K562 (cell line): ENCODE data around the gene ATXN1. TPM values are rescaled to one million over a fixed set of nuclear protein-coding genes. Genes with fewer than 3 reads are reported as not detected.

ENCODE experiments used
- ATAC-seq: fragments of 200-7000 bp; cut with Tn5 transposase; 3 replicates; pipeline ENCODE4 v1.9.1; 2020; ENCODE audit warnings: moderate library complexity
- BruUV-seq: library from RNA; stranded (reverse); fragments of 400-500 nt; replicated peaks from 2 replicates; lab custom pipeline; 2021; lab: Mats Ljungman, UMichigan
- CTCF ChIA-PET: fragments of 300-600 bp; formaldehyde crosslinking; extraction: SDS; loops from one replicate; lab custom pipeline; 2021; ENCODE audit warnings: low intra/inter-chr PET ratio; lab: Yijun Ruan, JAX
- POLR2A ChIA-PET: fragments of 300-600, 350-650 bp; sonication (Branson Sonifier 250); formaldehyde crosslinking; extraction: SDS; loops from one replicate; lab custom pipeline; 2021; ENCODE audit warnings: antibody characterized with exemption, inconsistent platforms; lab: Yijun Ruan, JAX
- DNase-seq, 4 experiments: peaks; one replicate each; pipeline versions ENCODE4 v3.0.0 to v3.0.0-alpha.2; 2011 to 2018; ENCODE audit warnings: low spot score in 3 of 4, mixed read lengths in 3 of 4; ENCODE audit errors: extremely low read depth in 1 of 4
- FAIRE-seq: peaks from 2 replicates; lab custom pipeline; 2011; peaks lifted over from hg19 to GRCh38; lab: Jason Lieb, UNC
- H2AFZ ChIP-seq: 2 replicates; pipeline ENCODE4 v1.6.0; 2011; ENCODE audit warnings: low read depth, low read length, control low read depth, inconsistent platforms
- H3K27ac ChIP-seq: fragments of 200-600 bp; 3 replicates; pipeline ENCODE4 v1.8.0; 2011; ENCODE audit warnings: low read depth, mild to moderate bottlenecking, control low read depth, inconsistent platforms, low read length, moderate library complexity, mixed read lengths; ENCODE audit errors: extremely low read depth
- H3K27me3 ChIP-seq, 2 experiments: fragments of 300-600 bp in 1 of 2; 2 replicates in 1 of 2; 3 replicates in 1 of 2; pipeline versions ENCODE4 v1.6.0 to v1.8.0; 2011; ENCODE audit warnings: inconsistent platforms in 2 of 2, low read length in 2 of 2, mild to moderate bottlenecking in 1 of 2, mixed read lengths in 1 of 2, moderate library complexity in 1 of 2; ENCODE audit not compliant: control insufficient read depth in 2 of 2, insufficient read depth in 2 of 2
- H3K36me3 ChIP-seq: fragments of 300-600 bp; 3 replicates; pipeline ENCODE4 v1.8.0; 2011; ENCODE audit warnings: mild to moderate bottlenecking, low read length, inconsistent platforms; ENCODE audit not compliant: control insufficient read depth, insufficient read depth
- H3K4me1 ChIP-seq, 2 experiments: fragments of 200-600 bp in 1 of 2; replicated peaks in 1 of 2; 2 replicates in 1 of 2; 3 replicates in 1 of 2; pipeline versions ENCODE4 v1.5.1 to v1.8.0; 2011; ENCODE audit warnings: inconsistent platforms in 2 of 2, low read length in 2 of 2, mild to moderate bottlenecking in 1 of 2, mixed read lengths in 1 of 2, moderate library complexity in 1 of 2; ENCODE audit not compliant: control insufficient read depth in 2 of 2, insufficient read depth in 2 of 2
- H3K4me2 ChIP-seq: 2 replicates; pipeline ENCODE4 v1.6.1; 2011; ENCODE audit warnings: low read length, control low read depth, inconsistent platforms, mixed read lengths; ENCODE audit not compliant: insufficient read depth
- H3K4me3 ChIP-seq: fragments of 200-600 bp; sonication (generic), shearing (Covaris generic); 2 replicates; pipeline ENCODE4 v1.5.1; 2016; ENCODE audit warnings: control low read depth, inconsistent platforms
- H3K79me2 ChIP-seq: fragments of 200-600 bp; 3 replicates; pipeline ENCODE4 v1.8.0; 2011; ENCODE audit warnings: low read length, inconsistent platforms; ENCODE audit not compliant: control insufficient read depth, insufficient read depth
- H3K9ac ChIP-seq, 2 experiments: 2 replicates each; pipeline versions ENCODE4 v1.6.0 to v1.6.1; 2011; ENCODE audit warnings: low read depth in 2 of 2, low read length in 2 of 2, control low read depth in 1 of 2, inconsistent platforms in 1 of 2, mild to moderate bottlenecking in 1 of 2, mixed read lengths in 1 of 2; ENCODE audit not compliant: insufficient read depth in 1 of 2
- H3K9me1 ChIP-seq: one replicate; pipeline ENCODE4 v1.6.0; 2011; ENCODE audit warnings: inconsistent platforms, mild to moderate bottlenecking, low read length, moderate library complexity; ENCODE audit not compliant: control insufficient read depth, insufficient read depth
- H3K9me3 ChIP-seq: replicated peaks from 2 replicates; pipeline ENCODE4 v1.5.1; 2011; ENCODE audit warnings: low read depth, low read length, inconsistent platforms; ENCODE audit not compliant: control insufficient read depth, insufficient read depth
- H4K20me1 ChIP-seq: replicated peaks from 2 replicates; pipeline ENCODE4 v1.6.1; 2011; ENCODE audit warnings: low read length, inconsistent platforms, mixed read lengths; ENCODE audit not compliant: control insufficient read depth, insufficient read depth
- CBFB ChIP-seq: sonication (generic); formaldehyde crosslinking; IDR thresholded peaks from 2 replicates; pipeline ENCODE4 v1.4.0; 2020; ENCODE audit warnings: mild to moderate bottlenecking, missing genetic modification reagents
- CREB3 ChIP-seq: fragments of 450-650 bp; conservative IDR thresholded peaks from 2 replicates; pipeline ENCODE4 v1.6.1; 2016; ENCODE audit warnings: missing genetic modification characterization, low read depth, mild to moderate bottlenecking, missing compliant biosample characterization, moderate library complexity
- DEAF1 ChIP-seq: fragments of 450-650 bp; formaldehyde crosslinking; IDR thresholded peaks from 2 replicates; pipeline ENCODE4 v1.4.0; 2020; ENCODE audit warnings: mild to moderate bottlenecking, moderate library complexity
- EP300 ChIP-seq: IDR thresholded peaks from 2 replicates; pipeline ENCODE4 v1.6.1; 2012; ENCODE audit warnings: low read length, improper control_type of control experiment
- HNRNPUL1 ChIP-seq: fragments of 200-400 bp; formaldehyde crosslinking; IDR thresholded peaks from 2 replicates; pipeline ENCODE4 v1.6.1; 2017; ENCODE audit warnings: low read length
- IRF1 ChIP-seq: sonication (generic); formaldehyde crosslinking; IDR thresholded peaks from 2 replicates; pipeline ENCODE4 v1.8.0; 2022; ENCODE audit warnings: missing genetic modification reagents, mild to moderate bottlenecking, borderline replicate concordance
- NCOR1 ChIP-seq: fragments of 450-650 bp; IDR thresholded peaks from 2 replicates; pipeline ENCODE4 v1.6.1; 2016; ENCODE audit warnings: mild to moderate bottlenecking, moderate library complexity
- PHB ChIP-seq: fragments of 250-450 bp; sonication (Bioruptor Pico); IDR thresholded peaks from 2 replicates; pipeline ENCODE4 v1.5.0; 2021
- RBM17 ChIP-seq: fragments of 200-400 bp; formaldehyde crosslinking; IDR thresholded peaks from 2 replicates; pipeline ENCODE4 v1.6.1; 2017; ENCODE audit warnings: low read depth, mild to moderate bottlenecking, low read length, borderline replicate concordance
- TAL1 ChIP-seq: fragments of 450-650 bp; IDR thresholded peaks from 2 replicates; pipeline ENCODE4 v1.6.1; 2016; ENCODE audit warnings: mild to moderate bottlenecking
- TCF7 ChIP-seq: sonication (generic); IDR thresholded peaks from 2 replicates; pipeline ENCODE4 v1.6.1; 2016; ENCODE audit warnings: antibody characterized with exemption, borderline replicate concordance
- TEAD4 ChIP-seq, 2 experiments: sonication (generic) in 1 of 2; formaldehyde crosslinking in 1 of 2; IDR thresholded peaks; 2 replicates each; pipeline versions ENCODE4 v1.6.1 to v1.8.0; 2012 to 2022; ENCODE audit warnings: borderline replicate concordance in 1 of 2, inconsistent platforms in 1 of 2, low read length in 1 of 2, mild to moderate bottlenecking in 1 of 2, missing genetic modification reagents in 1 of 2
- ZBTB17 ChIP-seq: fragments of 450-650 bp; formaldehyde crosslinking; IDR thresholded peaks from 2 replicates; pipeline ENCODE4 v1.4.0; 2020; ENCODE audit warnings: mild to moderate bottlenecking
- ZBTB2 ChIP-seq: fragments of 450-650 bp; IDR thresholded peaks from 2 replicates; pipeline ENCODE4 v1.6.1; 2016; ENCODE audit warnings: antibody characterized with exemption
- ZBTB43 ChIP-seq: sonication (generic); formaldehyde crosslinking; IDR thresholded peaks from 2 replicates; pipeline ENCODE4 v1.8.0; 2023; ENCODE audit warnings: mild to moderate bottlenecking, missing genetic modification reagents
- ZKSCAN3 ChIP-seq: fragments of 250-450 bp; sonication (Bioruptor Pico); IDR thresholded peaks from 2 replicates; pipeline ENCODE4 v1.4.0; 2020
- WGBS: fragments of 100-300 bp; shearing (Covaris generic); methylation state at CpG from one replicate; pipeline ENCODE4 v1.1.6; 2016; ENCODE audit warnings: low coverage, mixed read lengths; ENCODE audit not compliant: insufficient coverage; ENCODE audit errors: missing lambda C conversion rate; 5-methylcytosine and 5-hydroxymethylcytosine counted together
- in situ Hi-C: fragments of 300-500 bp; cut with MboI; formaldehyde crosslinking; loops from 4 replicates; pipeline ENCODE4 v1.15.0; 2018; ENCODE audit warnings: inconsistent platforms, mixed read lengths
- intact Hi-C: fragments of 100-400 bp; cut with micrococcal nuclease; formaldehyde crosslinking; loops from 2 replicates; pipeline ENCODE4 v1.14.2; 2022
- polyA plus RNA-seq, 8 experiments: library from polyadenylated mRNA; depleted of rRNA in 4 of 8; stranded (reverse) in 5 of 8; unstranded in 3 of 8; fragments of >200 nt; fragmentation: Nextera tagmentation in 2 of 8; fragmentation: Illumina TruSeq in 1 of 8; extraction: Ambion mirVana in 2 of 8; extraction: Trizol in 1 of 8; gene quantifications; 2 replicates each; pipeline versions ENCODE4 v1.2.1 to v1.2.3, GENCODE V29; 2011 to 2014; ENCODE audit warnings: inconsistent platforms in 1 of 8, missing spikeins in 1 of 8
- total RNA-seq, 7 experiments: library from RNA; depleted of rRNA in 6 of 7; stranded (reverse); fragments of >200 nt in 6 of 7; fragmentation: Illumina TruSeq in 2 of 7; extraction: Trizol in 2 of 7; gene quantifications; 2 replicates each; pipeline versions ENCODE4 v1.2.1 to v1.2.3, GENCODE V29; 2011 to 2021; ENCODE audit warnings: low replicate concordance in 1 of 7

Gene ATXN1
- total and polyA plus RNA-seq, 9 of the 15 experiments (the other 6 are each of a cell fraction or from before 2014, with no cell fraction given): under 0.01 to 1.2 (median 0.58) TPM

GRCh38 chr6:16292942-16293341 is 468.3 kb downstream of the ATXN1 start:
- Histone ChIP-seq H2AFZ (no peak overlapping the region), H3K27ac (no peak overlapping the region), H4K20me1 (no peaks in the 10 kb centered on the region), H3K79me2 (no peaks in the 10 kb centered on the region), H3K4me3 (no peak overlapping the region), H3K9me3 (no peaks in the 10 kb centered on the region), H3K36me3 (peaks cover 67% of the 10 kb centered on the region), H3K4me2 (no peak overlapping the region), H3K9me1 (no peaks in the 10 kb centered on the region), H3K27me3 (no peaks in the 10 kb centered on the region), H3K9ac (no peak overlapping the region), H3K4me1 (peaks cover 0 to 6% of the 10 kb centered on the region in 2 experiments; a peak in 1 of 5 replicates)
- DNase-seq (no peak), ATAC-seq (no peak), FAIRE-seq (no peak)
- BruUV-seq: no TSS peak
- 85% methylated on average over 8 of the region's 8 CpGs for WGBS
- ChIA-PET CTCF (no interaction called here), POLR2A (interaction anchor here (2.8 kb wide), 1 partner anchor 16 kb away, joined by 13 read pairs; no protein-coding TSS in a partner anchor)
- no peak for TF ChIP-seq TAL1
- no peak for TF ChIP-seq CREB3 (tag)
- no peak for TF ChIP-seq CBFB (CRISPR knock-in tag)
- TF ChIP-seq ZKSCAN3: no peak
- no peak for TF ChIP-seq ZBTB2
- no peak for TF ChIP-seq RBM17
- TF ChIP-seq ZBTB43: no peak
- no peak for TF ChIP-seq ZBTB17 (CRISPR knock-in tag)
- no peak for TF ChIP-seq EP300
- TF ChIP-seq HNRNPUL1: no peak
- TF ChIP-seq DEAF1 (CRISPR knock-in tag): no peak
- no peak for TF ChIP-seq TCF7
- no peak for TF ChIP-seq PHB
- TF ChIP-seq IRF1 (CRISPR knock-in tag): no peak
- TF ChIP-seq NCOR1: no peak
- TF ChIP-seq TEAD4 (IDR thresholded peaks at IDR 0.05; ENCODE audit: low read length): no peak
- TF ChIP-seq TEAD4 (CRISPR knock-in tag; IDR thresholded peaks at IDR 0.05; ENCODE audit: borderline replicate concordance): no peak
- in situ Hi-C loops (no loop called here), intact Hi-C loops (no loop called here)
